Measurements from ENCODE around the gene RTN4. TPM values are rescaled to one million over a fixed set of nuclear protein-coding genes. Genes with fewer than 3 reads are reported as not detected.

RTN4 gene
- total and polyA plus RNA-seq, 2 experiments from 2014 or later: 218 to 221 TPM

GRCh38 chr2:54924121-54924520, 126.1 kb downstream of the RTN4 start:
- H3K36me3 Mint-ChIP-seq (ENCODE audit: low read depth): no peaks in the 10 kb centered on the region
- 0 out of 3 replicates have a peak, but pooled peaks cover 3% of the 10 kb centered on the region for H3K9me3 Mint-ChIP-seq
- H3K4me1 Mint-ChIP-seq: no peaks in the 10 kb centered on the region; the same call in 2 of the 3 replicates
- H3K9me2 ChIP-seq (ENCODE audit: insufficient read depth): no peaks in the 10 kb centered on the region
- H3K4me2 ChIP-seq: no peak overlapping the region
- no peak overlapping the region for H3K27ac ChIP-seq (ENCODE audit: low read depth)
- no peak overlapping the region for H3K4me3 ChIP-seq
- no peaks in the 10 kb centered on the region for H4K20me1 ChIP-seq (replicated peaks; ENCODE audit: insufficient read depth)
- DNase-seq (ENCODE audit: low spot score) (no peak), ATAC-seq (no peak)
- no peaks in the 10 kb centered on the region for H3K36me3 ChIP-seq (ENCODE audit: insufficient read depth)
- no peak overlapping the region for H3K4me3 Mint-ChIP-seq
- H2AFZ ChIP-seq: no peak overlapping the region
- H3K27ac Mint-ChIP-seq: no peak overlapping the region
- no peaks in the 10 kb centered on the region for H3F3A ChIP-seq (replicated peaks; ENCODE audit: low read depth)
- H3K79me2 ChIP-seq (replicated peaks; ENCODE audit: insufficient read depth): no peaks in the 10 kb centered on the region
- H3K27me3 Mint-ChIP-seq (ENCODE audit: insufficient read depth, low read depth, poor library complexity): peaks cover 2% of the 10 kb centered on the region
- no peaks in the 10 kb centered on the region for H3K4me1 ChIP-seq (ENCODE audit: insufficient read depth)
- no peak for TF ChIP-seq ZNF114 (CRISPR knock-in tag; IDR thresholded peaks at IDR 0.05)
- no peak for TF ChIP-seq CREB1 (CRISPR knock-in tag; IDR thresholded peaks at IDR 0.05; ENCODE audit: low read depth)
- no peak for TF ChIP-seq ETS1 (IDR thresholded peaks at IDR 0.05)
- TF ChIP-seq POLR2AphosphoS5 (IDR thresholded peaks at IDR 0.05; ENCODE audit: low read depth): no peak
- no peak for TF ChIP-seq JUNB (IDR thresholded peaks at IDR 0.05; ENCODE audit: unreplicated experiment)
- TF ChIP-seq STAT1 (IDR thresholded peaks at IDR 0.05; ENCODE audit: unreplicated experiment): no peak
- no peaks in the 10 kb centered on the region for H3K27me3 ChIP-seq (ENCODE audit: insufficient read depth)

Small RNA genes within 50 kb of the gene (small RNA-seq; reads per million reads assigned to genes)
- not detected for gene RNU6-433P (ENCODE audit: low replicate concordance)

Other genes with a start within 250 kb of the RTN4 start
- gene CLHC1, start 181.8 kb upstream of the RTN4 start, total RNA-seq (2014; rRNA removed; shearing (Covaris generic)): 3.1 and 6.2 TPM in 2 replicates
- 5.0 and 5.1 TPM in 2 replicates for gene CLHC1, start 181.8 kb upstream of the RTN4 start, polyA plus RNA-seq (2016; fragmentation: Nextera tagmentation; extraction: Ambion mirVana)
- 1,424 and 1,606 TPM in 2 replicates for gene RPS27A, start 182.2 kb upstream of the RTN4 start, total RNA-seq (2014; rRNA removed; shearing (Covaris generic))
- gene RPS27A, start 182.2 kb upstream of the RTN4 start, polyA plus RNA-seq (2016; fragmentation: Nextera tagmentation; extraction: Ambion mirVana): 1,538 and 1,672 TPM in 2 replicates
- 38.9 and 39.0 TPM in 2 replicates for gene MTIF2, start 218.8 kb upstream of the RTN4 start, total RNA-seq (2014; rRNA removed; shearing (Covaris generic))
- gene MTIF2, start 218.8 kb upstream of the RTN4 start, polyA plus RNA-seq (2016; fragmentation: Nextera tagmentation; extraction: Ambion mirVana): 31.9 and 32.5 TPM in 2 replicates

Data from GM23338 (cell line).